ENCODE measurements around the gene COPRS.
"Not testable (repeated sequence)": the region's sequence is repeated elsewhere in the genome, so short reads cannot be mapped to it uniquely, and the experiment has no call there.

COPRS gene

DNA sequence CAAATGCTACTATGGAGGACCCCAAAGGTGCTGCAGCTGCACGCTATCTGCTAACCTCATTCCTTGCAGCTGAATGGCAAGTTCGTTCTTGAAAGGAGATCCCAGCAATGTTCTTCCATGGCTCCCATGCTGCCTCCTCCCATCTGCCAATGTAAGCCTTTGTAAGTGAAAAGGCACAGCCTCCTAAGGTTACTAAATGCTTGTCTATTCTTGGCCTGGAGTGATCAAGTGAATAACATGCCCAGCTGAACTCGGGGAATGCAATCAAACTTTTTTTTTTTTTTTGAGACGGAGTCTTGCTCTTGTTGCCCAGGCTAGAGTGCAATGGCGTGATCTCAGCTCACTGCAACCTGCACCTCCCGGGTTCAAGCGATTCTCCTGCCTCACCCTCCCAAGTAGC, 49.2 kb downstream of the COPRS start:
- not testable (repeated sequence) for DNase-seq (ENCODE audit: low read depth in 4 of 4, low spot score in 1 of 4)

DNA sequence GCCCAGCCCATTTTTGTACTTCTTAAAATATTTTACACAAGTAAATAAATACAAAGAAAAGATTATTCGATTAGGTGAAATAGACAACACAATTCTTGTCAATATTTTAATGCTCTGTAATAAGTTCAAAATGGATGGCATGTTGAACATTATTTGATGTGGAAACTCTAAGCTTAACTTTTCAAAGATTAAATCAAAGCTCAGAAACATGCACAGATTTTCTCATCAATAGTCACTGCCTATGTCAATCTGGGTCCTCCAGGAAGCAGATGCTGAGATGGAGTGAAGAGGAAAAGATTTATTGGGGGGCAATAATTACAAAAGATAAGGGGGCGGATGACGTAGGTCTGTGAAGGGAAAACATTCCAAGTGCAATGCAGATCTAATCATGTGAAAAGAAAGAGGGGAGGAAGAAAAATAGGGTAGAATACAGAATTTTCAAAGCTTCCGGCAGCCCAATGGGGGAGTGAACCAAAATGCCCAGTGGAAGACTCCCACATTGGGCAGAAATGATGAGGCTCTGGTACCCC, 50.5 kb downstream of the COPRS start:
- no peak for DNase-seq (ENCODE audit: low read depth in 4 of 4, low spot score in 1 of 4)

DNA sequence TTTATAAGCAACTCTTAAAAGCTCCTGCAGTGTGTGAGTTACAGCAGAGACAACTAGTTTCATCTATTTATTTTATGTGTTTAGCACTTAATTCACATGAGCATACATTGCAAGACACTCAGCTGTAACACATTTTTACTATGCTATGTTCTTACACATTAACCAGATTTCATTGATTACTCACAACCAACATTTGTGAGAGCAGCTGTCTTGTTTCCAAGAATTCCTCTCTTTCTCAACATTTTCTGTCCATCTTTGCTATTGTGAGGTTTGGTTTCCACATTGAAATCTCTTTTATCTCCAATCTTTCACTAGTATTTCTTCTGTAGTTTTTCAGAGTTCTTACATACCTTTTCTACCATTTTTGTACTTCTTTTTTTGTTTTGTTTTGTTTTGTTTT, 51.2 kb downstream of the COPRS start:
- no peak for DNase-seq (ENCODE audit: low read depth in 4 of 4, low spot score in 1 of 4)

DNA sequence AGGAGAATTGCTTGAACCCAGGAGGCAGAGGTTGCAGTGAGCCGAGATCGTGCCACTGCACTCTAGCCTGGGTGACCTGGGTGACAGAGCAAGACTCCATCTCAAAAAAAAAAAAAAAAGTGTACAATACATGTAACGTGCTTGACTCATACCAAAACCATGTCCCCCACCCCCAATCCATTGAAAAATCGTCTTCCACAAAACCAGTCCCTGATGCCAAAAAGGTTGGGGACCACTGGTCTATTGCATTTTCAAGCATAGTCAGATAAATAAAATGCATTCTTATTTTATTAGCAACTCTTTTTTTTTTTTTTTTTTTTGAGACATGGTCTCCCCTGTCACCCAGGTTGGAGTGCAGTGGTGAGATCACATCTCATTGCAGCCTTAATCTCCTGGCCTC, 52.1 kb downstream of the COPRS start:
- DNase-seq (ENCODE audit: low read depth in 4 of 4, low spot score in 1 of 4): no peak

DNA sequence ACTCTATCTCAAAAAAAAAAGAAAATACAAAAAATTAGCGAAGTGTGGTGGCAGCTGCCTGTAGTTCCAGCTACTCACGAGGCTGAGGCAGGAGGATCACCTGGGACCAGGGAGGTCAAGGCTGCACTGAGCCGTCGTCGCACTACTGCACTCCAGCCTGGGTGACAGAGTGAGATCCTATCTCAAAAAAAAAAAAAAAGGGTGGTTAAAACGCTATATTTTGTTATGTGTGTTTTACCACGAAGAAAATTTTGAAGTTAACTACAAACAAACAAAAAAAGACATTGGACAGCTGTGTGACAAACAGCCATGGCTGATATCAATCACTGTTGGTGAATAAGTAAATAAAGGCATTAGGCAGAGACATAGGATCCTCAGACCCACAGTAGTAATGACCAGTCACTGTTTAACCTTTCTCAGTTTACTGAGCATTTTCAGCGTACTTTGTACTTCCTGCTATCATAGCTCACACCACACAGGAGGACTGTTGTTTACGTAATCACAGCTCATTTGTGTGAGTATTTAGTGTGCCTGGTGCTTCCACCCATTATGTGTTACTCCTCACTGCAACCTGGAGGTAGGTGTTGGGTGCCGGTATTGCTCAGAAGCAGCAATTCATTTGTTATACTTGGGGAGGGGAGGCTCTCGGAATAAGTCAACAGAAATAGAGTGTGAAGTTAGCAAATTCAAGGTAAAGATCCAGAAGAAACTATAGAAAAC, 55.4 kb downstream of the COPRS start:
- no peak for DNase-seq (ENCODE audit: low read depth in 4 of 4, low spot score in 1 of 4)

DNA sequence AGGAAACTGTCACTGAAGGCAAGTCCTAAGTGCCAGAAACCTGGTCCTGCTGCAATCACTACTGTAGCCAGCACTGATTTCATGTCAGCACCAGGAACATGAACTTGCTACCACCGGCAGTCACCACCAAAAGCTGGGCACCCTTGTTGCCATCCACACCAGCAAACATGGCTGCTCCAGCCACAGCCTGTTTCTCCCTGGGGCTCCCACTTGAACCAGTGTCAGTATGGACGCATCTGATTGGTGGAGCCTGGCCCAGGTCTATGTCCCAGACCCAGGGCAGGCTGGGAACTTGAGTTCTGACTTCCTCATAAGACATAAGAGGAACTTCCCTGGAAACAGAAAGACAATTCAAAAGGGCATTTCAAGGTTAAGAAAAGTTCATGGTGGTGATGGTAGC, 56.5 kb downstream of the COPRS start:
- no peak for DNase-seq (ENCODE audit: low read depth in 4 of 4, low spot score in 1 of 4)
